A673 (cell line): ENCODE measurements around the gene CIAO2B. TPM values are rescaled to one million over a fixed set of nuclear protein-coding genes. Genes with fewer than 3 reads are reported as not detected.

ENCODE experiments used
- BruUV-seq: library from RNA; stranded (reverse); fragments of 400-500 nt; replicated peaks from 2 replicates; lab custom pipeline; 2021; lab: Mats Ljungman, UMichigan
- CTCF ChIA-PET: fragments of 300-600 bp; sonication (Branson Sonifier 250); formaldehyde crosslinking; loops from one replicate; lab custom pipeline; 2022; ENCODE audit warnings: antibody characterized with exemption; lab: Charles Lee
- POLR2A ChIA-PET: fragments of 300-600 bp; sonication (Branson Sonifier 250); formaldehyde crosslinking; loops from one replicate; lab custom pipeline; 2022; ENCODE audit warnings: antibody characterized with exemption; ENCODE audit not compliant: low non-redundant PET; lab: Charles Lee
- DNase-seq: peaks from one replicate; pipeline ENCODE4 v3.0.0-alpha.2; 2015; ENCODE audit warnings: low spot score
- H3K27ac ChIP-seq: fragments of 200-600 bp; sonication (generic); 2 replicates; pipeline ENCODE4 v1.5.1; 2016; ENCODE audit warnings: mixed run types, low read depth, mild to moderate bottlenecking, mixed read lengths, antibody characterized with exemption, low read length; ENCODE audit not compliant: poor library complexity, severe bottlenecking
- H3K27me3 ChIP-seq: fragments of 200-600 bp; sonication (generic); replicated peaks from 2 replicates; pipeline ENCODE4 v1.6.1; 2017; ENCODE audit warnings: mixed run types, low read depth, mild to moderate bottlenecking, mixed read lengths, antibody characterized with exemption, low read length; ENCODE audit not compliant: insufficient read depth, poor library complexity
- H3K36me3 ChIP-seq: fragments of 200-600 bp; sonication (generic); 2 replicates; pipeline ENCODE4 v1.6.1; 2016; ENCODE audit warnings: mixed run types, mild to moderate bottlenecking, mixed read lengths, antibody characterized with exemption, low read length; ENCODE audit not compliant: insufficient read depth, poor library complexity, severe bottlenecking
- H3K4me1 ChIP-seq: fragments of 200-600 bp; sonication (generic); 2 replicates; pipeline ENCODE4 v1.6.1; 2017; ENCODE audit warnings: mixed run types, mild to moderate bottlenecking, mixed read lengths, antibody characterized with exemption, low read length; ENCODE audit not compliant: insufficient read depth, poor library complexity, severe bottlenecking
- H3K4me3 ChIP-seq: fragments of 200-600 bp; sonication (generic); 2 replicates; pipeline ENCODE4 v1.5.1; 2016; ENCODE audit warnings: low read depth, mixed run types, mild to moderate bottlenecking, mixed read lengths, low read length; ENCODE audit not compliant: poor library complexity, severe bottlenecking
- H3K9me3 ChIP-seq: fragments of 200-600 bp; sonication (generic); 2 replicates; pipeline ENCODE4 v1.6.1; 2016; ENCODE audit warnings: mixed run types, low read depth, mild to moderate bottlenecking, mixed read lengths, antibody characterized with exemption, low read length; ENCODE audit not compliant: poor library complexity, severe bottlenecking
- EZH2 ChIP-seq: fragments of 200-600 bp; sonication (generic); IDR thresholded peaks from 2 replicates; pipeline ENCODE4 v1.6.1; 2017; ENCODE audit warnings: borderline replicate concordance, low read depth, mild to moderate bottlenecking, mixed read lengths, antibody characterized with exemption, low read length; ENCODE audit not compliant: poor library complexity, severe bottlenecking
- intact Hi-C: fragments of 100-400 bp; cut with micrococcal nuclease; formaldehyde crosslinking; loops from one replicate; pipeline ENCODE4 v1.10.0; 2022; ENCODE audit not compliant: unreplicated experiment
- total RNA-seq: library from RNA; stranded (reverse); gene quantifications from 2 replicates; pipeline ENCODE4 v1.2.3, GENCODE V29; 2021
- TF ChIP-seq, protein P1 (sequence below): fragments of 300-800, 200-600 bp; sonication (generic); conservative IDR thresholded peaks from 2 replicates; pipeline ENCODE4 v1.5.1; 2017; ENCODE audit warnings: low read depth, mild to moderate bottlenecking, antibody characterized with exemption, low read length, moderate library complexity, mixed read lengths

Gene CIAO2B
- total RNA-seq, 1 experiment from 2014 or later = 108 TPM

DNA sequence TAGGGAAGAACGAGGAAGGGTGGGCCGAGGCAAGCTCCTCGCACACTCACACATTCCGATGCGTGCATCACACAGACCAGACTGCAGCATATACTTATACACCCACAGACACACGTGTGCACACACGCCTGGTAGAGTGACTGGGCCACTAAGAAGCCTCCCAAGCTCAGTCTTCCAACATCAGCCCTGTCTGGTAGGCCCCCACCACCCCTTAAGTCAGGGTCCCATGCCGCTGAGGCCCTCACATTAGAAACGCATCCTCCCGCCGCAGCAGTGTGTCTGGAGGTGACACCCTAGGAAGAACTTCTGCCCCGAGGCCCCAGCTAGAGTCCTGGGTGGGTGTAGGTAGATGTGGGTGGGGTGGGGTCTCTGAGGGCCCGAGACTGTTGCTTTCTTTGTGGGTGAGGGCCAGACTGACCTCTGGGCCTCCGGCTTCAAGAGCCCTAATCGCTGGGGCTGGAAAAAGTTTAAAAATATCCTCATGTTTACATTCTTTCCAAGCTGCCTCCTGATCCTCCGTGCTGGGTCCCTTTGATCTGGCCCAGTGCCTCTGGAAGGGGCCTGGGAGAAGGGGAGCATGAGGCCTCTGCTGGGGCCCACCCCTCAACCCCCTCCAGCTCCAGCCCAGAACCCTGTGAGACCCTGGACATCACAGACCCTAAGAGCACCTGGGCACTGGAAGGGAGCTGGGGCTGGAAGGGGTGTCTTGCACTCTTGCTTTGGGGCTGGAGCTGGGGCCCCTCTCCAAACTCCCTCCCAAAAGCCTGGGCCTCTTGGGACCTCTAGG is 29.2 kb downstream of the CIAO2B start:
- DNase-seq = no peak
- CTCF ChIA-PET = no interaction called here
- POLR2A ChIA-PET = no interaction called here
- no peaks in the 10 kb centered on the region for H3K36me3 ChIP-seq
- H3K9me3 ChIP-seq = no peaks in the 10 kb centered on the region
- H3K4me1 ChIP-seq = peaks cover 12% of the 10 kb centered on the region
- no peaks in the 10 kb centered on the region for H3K27me3 ChIP-seq
- intact Hi-C loops = no loop called here
- H3K27ac ChIP-seq = no peak overlapping the region
- BruUV-seq = no TSS peak
- TF ChIP-seq, protein P1, sequence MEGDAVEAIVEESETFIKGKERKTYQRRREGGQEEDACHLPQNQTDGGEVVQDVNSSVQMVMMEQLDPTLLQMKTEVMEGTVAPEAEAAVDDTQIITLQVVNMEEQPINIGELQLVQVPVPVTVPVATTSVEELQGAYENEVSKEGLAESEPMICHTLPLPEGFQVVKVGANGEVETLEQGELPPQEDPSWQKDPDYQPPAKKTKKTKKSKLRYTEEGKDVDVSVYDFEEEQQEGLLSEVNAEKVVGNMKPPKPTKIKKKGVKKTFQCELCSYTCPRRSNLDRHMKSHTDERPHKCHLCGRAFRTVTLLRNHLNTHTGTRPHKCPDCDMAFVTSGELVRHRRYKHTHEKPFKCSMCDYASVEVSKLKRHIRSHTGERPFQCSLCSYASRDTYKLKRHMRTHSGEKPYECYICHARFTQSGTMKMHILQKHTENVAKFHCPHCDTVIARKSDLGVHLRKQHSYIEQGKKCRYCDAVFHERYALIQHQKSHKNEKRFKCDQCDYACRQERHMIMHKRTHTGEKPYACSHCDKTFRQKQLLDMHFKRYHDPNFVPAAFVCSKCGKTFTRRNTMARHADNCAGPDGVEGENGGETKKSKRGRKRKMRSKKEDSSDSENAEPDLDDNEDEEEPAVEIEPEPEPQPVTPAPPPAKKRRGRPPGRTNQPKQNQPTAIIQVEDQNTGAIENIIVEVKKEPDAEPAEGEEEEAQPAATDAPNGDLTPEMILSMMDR = no peak
- no peak for TF ChIP-seq EZH2
- H3K4me3 ChIP-seq = no peak overlapping the region

DNA sequence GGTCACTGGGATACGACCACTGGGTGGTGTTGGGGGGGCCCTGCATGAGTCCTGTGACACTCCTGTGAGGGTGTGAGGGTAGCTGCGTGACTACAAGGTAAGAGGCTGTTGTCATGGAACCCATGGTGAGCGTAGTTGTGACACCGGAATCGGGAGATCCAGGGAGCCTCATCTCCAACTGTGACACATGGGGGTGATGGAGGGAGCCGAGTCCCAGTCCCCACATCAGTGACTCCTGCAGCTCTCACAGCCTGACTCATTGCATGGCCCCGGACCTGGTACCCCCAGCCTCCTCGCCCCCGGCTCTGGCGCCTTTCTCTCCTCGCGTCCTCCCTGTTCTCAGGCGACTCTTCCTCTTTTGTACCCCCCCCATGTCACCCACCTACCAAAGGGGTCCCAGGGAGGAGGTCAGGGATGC is 29.8 kb downstream of the CIAO2B start:
- BruUV-seq = no TSS peak
- intact Hi-C loops = no loop called here
- no peaks in the 10 kb centered on the region for H3K27me3 ChIP-seq
- CTCF ChIA-PET = no interaction called here
- H3K36me3 ChIP-seq = no peaks in the 10 kb centered on the region
- H3K9me3 ChIP-seq = no peaks in the 10 kb centered on the region
- POLR2A ChIA-PET = no interaction called here
- H3K27ac ChIP-seq = no peak overlapping the region
- DNase-seq = no peak
- TF ChIP-seq EZH2 = no peak
- TF ChIP-seq, protein P1 = no peak
- H3K4me1 ChIP-seq = peaks cover 18% of the 10 kb centered on the region
- H3K4me3 ChIP-seq = no peak overlapping the region

DNA sequence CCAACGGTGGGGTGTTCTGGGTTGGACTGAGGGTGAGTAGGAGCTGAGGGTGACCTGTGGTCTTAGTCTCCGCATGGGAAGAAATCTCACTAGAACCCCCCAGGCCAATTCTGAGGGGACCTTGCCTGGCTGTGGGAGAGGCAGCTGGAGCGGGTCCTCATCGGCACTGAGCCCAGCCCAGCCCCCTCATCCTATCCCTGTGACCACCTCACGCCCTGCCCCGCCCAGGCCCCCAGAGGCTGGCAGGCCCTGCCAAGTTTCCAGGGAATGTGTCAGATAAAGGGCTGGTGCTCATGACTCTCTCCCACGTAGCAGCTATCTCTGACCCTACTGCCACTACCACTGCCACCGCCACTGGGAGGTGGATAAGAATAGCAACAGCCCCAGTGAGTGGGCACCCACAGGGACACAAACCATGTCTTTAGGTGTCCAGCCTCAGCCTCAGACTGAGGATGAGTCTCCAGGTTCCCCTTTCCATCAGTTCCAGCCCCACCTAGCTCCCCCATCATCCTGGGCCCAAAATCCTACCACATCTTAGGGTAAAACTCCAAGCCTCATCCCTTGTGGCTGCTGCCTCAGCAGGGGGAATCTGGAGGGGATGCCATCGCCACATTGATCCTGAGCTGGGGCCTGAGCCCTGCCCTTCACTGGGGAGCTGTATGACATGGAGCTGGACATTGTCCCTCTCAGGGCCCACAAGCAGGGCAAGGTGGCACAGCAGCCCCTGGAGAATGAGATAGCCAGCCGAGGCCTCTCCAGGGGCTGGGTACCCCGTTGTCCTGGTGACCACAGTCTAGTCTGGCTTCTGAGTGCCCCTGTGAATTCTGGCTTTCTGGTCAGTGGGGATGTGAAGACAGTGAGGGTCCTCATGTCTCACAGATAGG is 30.4 kb downstream of the CIAO2B start:
- intact Hi-C loops = no loop called here
- H3K27me3 ChIP-seq = no peaks in the 10 kb centered on the region
- CTCF ChIA-PET = no interaction called here
- no peak for TF ChIP-seq EZH2
- TF ChIP-seq, protein P1 = no peak
- DNase-seq = no peak
- H3K36me3 ChIP-seq = no peaks in the 10 kb centered on the region
- no peaks in the 10 kb centered on the region for H3K9me3 ChIP-seq
- H3K4me1 ChIP-seq = peaks cover 20% of the 10 kb centered on the region
- BruUV-seq = no TSS peak
- H3K27ac ChIP-seq = no peak overlapping the region
- no peak overlapping the region for H3K4me3 ChIP-seq
- POLR2A ChIA-PET = no interaction called here
